GM12864 (cell line): Measurements from ENCODE around the gene PAN3.

ENCODE experiments used
- DNase-seq: peaks from one replicate; pipeline ENCODE4 v3.0.0-alpha.2; 2011; ENCODE audit warnings: low read depth
- H3K4me3 ChIP-seq: 2 replicates; pipeline ENCODE4 v1.5.1; 2011; ENCODE audit warnings: mild to moderate bottlenecking, low read depth, low read length, control low read depth
- CTCF ChIP-seq: IDR thresholded peaks from 2 replicates; pipeline ENCODE4 v1.5.1; 2011; ENCODE audit warnings: low read depth, mild to moderate bottlenecking, moderate library complexity, low read length, control low read depth, inconsistent platforms; ENCODE audit errors: missing control alignments

PAN3 gene

GRCh38 chr13:28338742-28339141 lies 200.4 kb downstream of the PAN3 start:
- no peak for DNase-seq
- H3K4me3 ChIP-seq: no peak overlapping the region
- TF ChIP-seq CTCF: no peak

GRCh38 chr13:28339419-28339818 lies 201.1 kb downstream of the PAN3 start:
- H3K4me3 ChIP-seq: no peak overlapping the region

GRCh38 chr13:28340272-28340793 lies 202.0 kb downstream of the PAN3 start:
- no peak for TF ChIP-seq CTCF
- H3K4me3 ChIP-seq: no peak overlapping the region
- no peak for DNase-seq

More at GRCh38 chr13:28339419-28339818, 201.1 kb downstream of the PAN3 start:
- TF ChIP-seq CTCF: no peak
- no peak for DNase-seq

- TF ChIP-seq CTCF: no peak
- no peak for DNase-seq
- no peak overlapping the region for H3K4me3 ChIP-seq
These were observed 203.9 kb downstream of the PAN3 start for GRCh38 chr13:28342251-28342650.

- H3K4me3 ChIP-seq: no peak overlapping the region
- TF ChIP-seq CTCF: no peak
- no peak for DNase-seq
These were observed 205.8 kb downstream of the PAN3 start for GRCh38 chr13:28344163-28344562.
